Measurements from ENCODE around the gene ANGEL1. TPM values are rescaled to one million over a fixed set of nuclear protein-coding genes. Genes with fewer than 3 reads are reported as not detected.

ANGEL1 gene
- total and polyA plus RNA-seq, 2 of the 13 experiments (the other 11 are each of a cell fraction or from before 2014, with no cell fraction given): 14.3 to 20.1 TPM

DNA sequence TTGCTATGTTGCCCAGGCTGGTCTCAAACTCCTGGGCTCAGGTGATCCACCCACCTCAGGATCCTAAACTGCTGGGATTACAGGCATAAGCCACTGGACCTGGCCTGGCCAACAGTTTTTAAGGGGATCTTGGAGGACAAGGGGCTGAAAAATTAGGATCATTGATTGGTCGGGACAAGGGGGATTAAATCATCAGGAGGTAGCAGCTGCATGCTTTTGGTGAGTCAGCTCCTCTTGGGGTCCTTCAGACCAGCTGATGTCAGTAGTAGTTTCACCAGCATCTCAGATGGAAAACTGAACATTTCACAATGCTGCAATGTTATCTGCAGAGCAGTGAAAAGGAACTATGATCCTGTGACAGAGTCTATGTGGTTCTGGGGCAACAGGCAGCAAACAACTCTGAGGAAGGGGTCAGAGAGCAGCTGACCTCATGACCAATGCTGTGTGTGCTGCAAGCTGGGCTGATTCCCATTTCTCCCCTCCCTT lies 19.9 kb upstream of the ANGEL1 start (continued):
- TF ChIP-seq, protein P1, sequence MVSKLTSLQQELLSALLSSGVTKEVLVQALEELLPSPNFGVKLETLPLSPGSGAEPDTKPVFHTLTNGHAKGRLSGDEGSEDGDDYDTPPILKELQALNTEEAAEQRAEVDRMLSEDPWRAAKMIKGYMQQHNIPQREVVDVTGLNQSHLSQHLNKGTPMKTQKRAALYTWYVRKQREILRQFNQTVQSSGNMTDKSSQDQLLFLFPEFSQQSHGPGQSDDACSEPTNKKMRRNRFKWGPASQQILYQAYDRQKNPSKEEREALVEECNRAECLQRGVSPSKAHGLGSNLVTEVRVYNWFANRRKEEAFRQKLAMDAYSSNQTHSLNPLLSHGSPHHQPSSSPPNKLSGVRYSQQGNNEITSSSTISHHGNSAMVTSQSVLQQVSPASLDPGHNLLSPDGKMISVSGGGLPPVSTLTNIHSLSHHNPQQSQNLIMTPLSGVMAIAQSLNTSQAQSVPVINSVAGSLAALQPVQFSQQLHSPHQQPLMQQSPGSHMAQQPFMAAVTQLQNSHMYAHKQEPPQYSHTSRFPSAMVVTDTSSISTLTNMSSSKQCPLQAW (CRISPR knock-in tag; IDR thresholded peaks at IDR 0.05): no peak
- TF ChIP-seq HOXA3 (CRISPR knock-in tag; IDR thresholded peaks at IDR 0.05) (peak; percentile 51), ZSCAN22 (CRISPR knock-in tag; IDR thresholded peaks at IDR 0.05) (no peak), PAF1 (CRISPR knock-in tag; IDR thresholded peaks at IDR 0.05) (no peak), ZNF629 (CRISPR knock-in tag; conservative IDR thresholded peaks at IDR 0.05) (no peak), GABPB1 (CRISPR knock-in tag; IDR thresholded peaks at IDR 0.05) (peak; percentile 18; the same call in 1 of the 2 replicates), ZNF251 (CRISPR knock-in tag; IDR thresholded peaks at IDR 0.05) (no peak), FOXO1 (CRISPR knock-in tag; IDR thresholded peaks at IDR 0.05) (peak; percentile 90), STAG1 (CRISPR knock-in tag; IDR thresholded peaks at IDR 0.05) (no peak), ZC3H13 (CRISPR knock-in tag; IDR thresholded peaks at IDR 0.05) (no peak), AKAP8 (CRISPR knock-in tag; IDR thresholded peaks at IDR 0.05) (no peak), KAT8 (CRISPR knock-in tag; IDR thresholded peaks at IDR 0.05) (0 out of 2 replicates have a peak, but pooled peaks have one; percentile 28), ZKSCAN8 (CRISPR knock-in tag; IDR thresholded peaks at IDR 0.05; ENCODE audit: borderline replicate concordance) (peak; percentile 54; the same call in 1 of the 2 replicates), PITX1 (CRISPR knock-in tag; IDR thresholded peaks at IDR 0.05) (peak; percentile 50; the same call in 1 of the 2 replicates), FOXP1 (IDR thresholded peaks at IDR 0.05) (no peak), FOXP1 (CRISPR knock-in tag; IDR thresholded peaks at IDR 0.05) (peak; percentile 70), ZMYM4 (CRISPR knock-in tag; IDR thresholded peaks at IDR 0.05) (peak; percentile 69), ZFP82 (CRISPR knock-in tag; IDR thresholded peaks at IDR 0.05; ENCODE audit: borderline replicate concordance) (no peak), SMARCE1 (IDR thresholded peaks at IDR 0.05; ENCODE audit: borderline replicate concordance) (no peak), MXI1 (IDR thresholded peaks at IDR 0.05; ENCODE audit: borderline replicate concordance, low read depth, low read length) (0 out of 3 replicates have a peak, but pooled peaks have one; percentile 6)
- TF ChIP-seq, protein P2, sequence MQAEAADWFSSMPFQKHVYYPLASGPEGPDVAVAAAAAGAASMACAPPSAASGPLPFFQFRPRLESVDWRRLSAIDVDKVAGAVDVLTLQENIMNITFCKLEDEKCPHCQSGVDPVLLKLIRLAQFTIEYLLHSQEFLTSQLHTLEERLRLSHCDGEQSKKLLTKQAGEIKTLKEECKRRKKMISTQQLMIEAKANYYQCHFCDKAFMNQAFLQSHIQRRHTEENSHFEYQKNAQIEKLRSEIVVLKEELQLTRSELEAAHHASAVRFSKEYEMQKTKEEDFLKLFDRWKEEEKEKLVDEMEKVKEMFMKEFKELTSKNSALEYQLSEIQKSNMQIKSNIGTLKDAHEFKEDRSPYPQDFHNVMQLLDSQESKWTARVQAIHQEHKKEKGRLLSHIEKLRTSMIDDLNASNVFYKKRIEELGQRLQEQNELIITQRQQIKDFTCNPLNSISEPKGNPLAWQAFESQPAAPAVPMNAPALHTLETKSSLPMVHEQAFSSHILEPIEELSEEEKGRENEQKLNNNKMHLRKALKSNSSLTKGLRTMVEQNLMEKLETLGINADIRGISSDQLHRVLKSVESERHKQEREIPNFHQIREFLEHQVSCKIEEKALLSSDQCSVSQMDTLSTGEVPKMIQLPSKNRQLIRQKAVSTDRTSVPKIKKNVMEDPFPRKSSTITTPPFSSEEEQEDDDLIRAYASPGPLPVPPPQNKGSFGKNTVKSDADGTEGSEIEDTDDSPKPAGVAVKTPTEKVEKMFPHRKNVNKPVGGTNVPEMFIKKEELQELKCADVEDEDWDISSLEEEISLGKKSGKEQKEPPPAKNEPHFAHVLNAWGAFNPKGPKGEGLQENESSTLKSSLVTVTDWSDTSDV (CRISPR knock-in tag; IDR thresholded peaks at IDR 0.05): no peak
- TF ChIP-seq, protein P3, sequence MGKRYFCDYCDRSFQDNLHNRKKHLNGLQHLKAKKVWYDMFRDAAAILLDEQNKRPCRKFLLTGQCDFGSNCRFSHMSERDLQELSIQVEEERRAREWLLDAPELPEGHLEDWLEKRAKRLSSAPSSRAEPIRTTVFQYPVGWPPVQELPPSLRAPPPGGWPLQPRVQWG (CRISPR knock-in tag; IDR thresholded peaks at IDR 0.05; ENCODE audit: borderline replicate concordance, low read depth): no peak
- TF ChIP-seq, protein P4, sequence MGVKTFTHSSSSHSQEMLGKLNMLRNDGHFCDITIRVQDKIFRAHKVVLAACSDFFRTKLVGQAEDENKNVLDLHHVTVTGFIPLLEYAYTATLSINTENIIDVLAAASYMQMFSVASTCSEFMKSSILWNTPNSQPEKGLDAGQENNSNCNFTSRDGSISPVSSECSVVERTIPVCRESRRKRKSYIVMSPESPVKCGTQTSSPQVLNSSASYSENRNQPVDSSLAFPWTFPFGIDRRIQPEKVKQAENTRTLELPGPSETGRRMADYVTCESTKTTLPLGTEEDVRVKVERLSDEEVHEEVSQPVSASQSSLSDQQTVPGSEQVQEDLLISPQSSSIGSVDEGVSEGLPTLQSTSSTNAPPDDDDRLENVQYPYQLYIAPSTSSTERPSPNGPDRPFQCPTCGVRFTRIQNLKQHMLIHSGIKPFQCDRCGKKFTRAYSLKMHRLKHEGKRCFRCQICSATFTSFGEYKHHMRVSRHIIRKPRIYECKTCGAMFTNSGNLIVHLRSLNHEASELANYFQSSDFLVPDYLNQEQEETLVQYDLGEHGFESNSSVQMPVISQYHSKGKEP (CRISPR knock-in tag; IDR thresholded peaks at IDR 0.05): 0 out of 2 replicates have a peak, but pooled peaks have one; percentile 34
- TF ChIP-seq, protein P5, sequence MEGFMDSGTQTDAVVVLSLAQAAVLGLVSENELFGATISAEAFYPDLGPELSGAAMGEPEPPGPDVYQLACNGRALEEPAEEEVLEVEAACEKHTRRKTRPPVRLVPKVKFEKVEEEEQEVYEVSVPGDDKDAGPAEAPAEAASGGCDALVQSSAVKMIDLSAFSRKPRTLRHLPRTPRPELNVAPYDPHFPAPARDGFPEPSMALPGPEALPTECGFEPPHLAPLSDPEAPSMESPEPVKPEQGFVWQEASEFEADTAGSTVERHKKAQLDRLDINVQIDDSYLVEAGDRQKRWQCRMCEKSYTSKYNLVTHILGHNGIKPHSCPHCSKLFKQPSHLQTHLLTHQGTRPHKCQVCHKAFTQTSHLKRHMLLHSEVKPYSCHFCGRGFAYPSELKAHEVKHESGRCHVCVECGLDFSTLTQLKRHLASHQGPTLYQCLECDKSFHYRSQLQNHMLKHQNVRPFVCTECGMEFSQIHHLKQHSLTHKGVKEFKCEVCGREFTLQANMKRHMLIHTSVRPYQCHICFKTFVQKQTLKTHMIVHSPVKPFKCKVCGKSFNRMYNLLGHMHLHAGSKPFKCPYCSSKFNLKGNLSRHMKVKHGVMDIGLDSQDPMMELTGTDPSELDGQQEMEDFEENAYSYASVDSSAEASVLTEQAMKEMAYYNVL (CRISPR knock-in tag; IDR thresholded peaks at IDR 0.05; ENCODE audit: borderline replicate concordance): peak; percentile 66; the same call in 1 of the 2 replicates

Data from HepG2 (cell line).